NCI-H526 treated with DMSO at 0.1 percent for 48 hours (cell line): ENCODE results near the gene SIPA1L3.
"Not testable (repeated sequence)": the region's sequence is repeated elsewhere in the genome, so short reads cannot be mapped to it uniquely, and the experiment has no call there.

Experiments used
- DNase-seq: peaks from one replicate; lab custom pipeline; 2025; lab: John Stamatoyannopoulos, UW

SIPA1L3 gene

GRCh38 chr19:37920591-37921450 is 13.8 kb downstream of the SIPA1L3 start:
- no peak for DNase-seq

GRCh38 chr19:37924573-37924972 is 17.6 kb downstream of the SIPA1L3 start:
- not testable (repeated sequence) for DNase-seq

GRCh38 chr19:37925212-37925611 is 18.2 kb downstream of the SIPA1L3 start:
- DNase-seq: no peak

- DNase-seq: no peak
Measured at GRCh38 chr19:37926255-37926654, 19.2 kb downstream of the SIPA1L3 start.

GRCh38 chr19:37926711-37927110 is 19.7 kb downstream of the SIPA1L3 start:
- DNase-seq: no peak

- DNase-seq: no peak
Measured at GRCh38 chr19:37928527-37929286, 21.7 kb downstream of the SIPA1L3 start.

- DNase-seq: no peak
Measured at GRCh38 chr19:37929355-37929923, 22.4 kb downstream of the SIPA1L3 start.

- no peak for DNase-seq
Measured at GRCh38 chr19:37930416-37930815, 23.4 kb downstream of the SIPA1L3 start.

- DNase-seq: peak; percentile 89
Measured at GRCh38 chr19:37931881-37932655, 25.1 kb downstream of the SIPA1L3 start.

- no peak for DNase-seq
Measured at GRCh38 chr19:37932985-37933936, 26.3 kb downstream of the SIPA1L3 start.

- DNase-seq: no peak
Measured at GRCh38 chr19:37933937-37934358, 26.9 kb downstream of the SIPA1L3 start.

- DNase-seq: no peak
Measured at GRCh38 chr19:37935341-37935740, 28.3 kb downstream of the SIPA1L3 start.

GRCh38 chr19:37936166-37936565 is 29.2 kb downstream of the SIPA1L3 start:
- no peak for DNase-seq

GRCh38 chr19:37936886-37937285 is 29.9 kb downstream of the SIPA1L3 start:
- DNase-seq: no peak

- DNase-seq: no peak
Measured at GRCh38 chr19:37938353-37938752, 31.3 kb downstream of the SIPA1L3 start.

- no peak for DNase-seq
Measured at GRCh38 chr19:37941782-37942515, 34.9 kb downstream of the SIPA1L3 start.

GRCh38 chr19:37942516-37942902 is 35.5 kb downstream of the SIPA1L3 start:
- no peak for DNase-seq

GRCh38 chr19:37943480-37943879 is 36.5 kb downstream of the SIPA1L3 start:
- DNase-seq: no peak

GRCh38 chr19:37946132-37946531 is 39.1 kb downstream of the SIPA1L3 start:
- DNase-seq: no peak

GRCh38 chr19:37947778-37948177 is 40.8 kb downstream of the SIPA1L3 start:
- DNase-seq: no peak
